GM21367 (cell line): Measurements from ENCODE around the gene CMIP.

Experiments used
- ATAC-seq: cut with Tn5 transposase; IDR thresholded peaks from one replicate; pipeline ENCODE4 v1.9.1; 2021; ENCODE audit not compliant: unreplicated experiment

The CMIP gene

GRCh38 chr16:81630635-81631031, 186.0 kb downstream of the CMIP start:
- ATAC-seq: no peak

GRCh38 chr16:81632392-81633146, 188.0 kb downstream of the CMIP start:
- ATAC-seq: no peak

- ATAC-seq: no peak
These were observed 188.6 kb downstream of the CMIP start for GRCh38 chr16:81633147-81633619.

- no peak for ATAC-seq
These were observed 189.2 kb downstream of the CMIP start for GRCh38 chr16:81633680-81634379.

GRCh38 chr16:81634380-81635062, 189.9 kb downstream of the CMIP start:
- no peak for ATAC-seq

- ATAC-seq: no peak
These were observed 190.7 kb downstream of the CMIP start for GRCh38 chr16:81635063-81635937.

- no peak for ATAC-seq
These were observed 191.8 kb downstream of the CMIP start for GRCh38 chr16:81636298-81636993.

- no peak for ATAC-seq
These were observed 193.0 kb downstream of the CMIP start for GRCh38 chr16:81637336-81638235.

- no peak for ATAC-seq
These were observed 193.8 kb downstream of the CMIP start for GRCh38 chr16:81638286-81638945.

GRCh38 chr16:81639348-81639747, 194.7 kb downstream of the CMIP start:
- ATAC-seq: no peak

GRCh38 chr16:81639931-81640680, 195.5 kb downstream of the CMIP start:
- no peak for ATAC-seq

- ATAC-seq: no peak
These were observed 196.1 kb downstream of the CMIP start for GRCh38 chr16:81640681-81641070.

- no peak for ATAC-seq
These were observed 196.9 kb downstream of the CMIP start for GRCh38 chr16:81641395-81642106.

GRCh38 chr16:81642107-81642436, 197.5 kb downstream of the CMIP start:
- no peak for ATAC-seq

GRCh38 chr16:81642943-81643342, 198.3 kb downstream of the CMIP start:
- no peak for ATAC-seq

GRCh38 chr16:81645266-81645694, 200.7 kb downstream of the CMIP start:
- ATAC-seq: no peak

GRCh38 chr16:81645925-81646324, 201.3 kb downstream of the CMIP start:
- no peak for ATAC-seq
